Activated T-cell treated with anti-CD3 and anti-CD28 coated beads, Interleukin-2, amount 50 U/mL, for 4 hours (primary cell): Measurements from ENCODE around the gene C16orf95. TPM values are rescaled to one million over a fixed set of nuclear protein-coding genes. Genes with fewer than 3 reads are reported as not detected.
A peak's percentile ranks its signal among the peaks of the same experiment; 100 is the strongest.

Experiments
- ATAC-seq, 2 donors: fragments of 200-7000 bp; cut with Tn5 transposase; one replicate each; pipeline ENCODE4 v1.10.0; 2021
- DNase-seq: peaks from one replicate; pipeline ENCODE4 v3.0.0-alpha.2; 2020
- H3K27me3 Mint-ChIP-seq: one replicate; pipeline ENCODE4 v1.8.0; 2021; ENCODE audit warnings: low read depth, mixed read lengths
- H3K36me3 Mint-ChIP-seq: one replicate; pipeline ENCODE4 v1.8.0; 2022; ENCODE audit warnings: mixed read lengths; ENCODE audit not compliant: insufficient read depth
- H3K4me1 Mint-ChIP-seq: one replicate; pipeline ENCODE4 v1.8.0; 2021; ENCODE audit warnings: low read depth, mixed read lengths
- H3K4me3 Mint-ChIP-seq: one replicate; pipeline ENCODE4 v1.8.0; 2021; ENCODE audit warnings: mild to moderate bottlenecking, moderate library complexity, mixed read lengths
- H3K9me3 Mint-ChIP-seq: one replicate; pipeline ENCODE4 v1.8.0; 2021; ENCODE audit warnings: mixed read lengths
- total RNA-seq, 3 donors: library from RNA; stranded (reverse); gene quantifications; one replicate each; pipeline ENCODE4 v1.2.1, GENCODE V29; 2021

Gene C16orf95
- total RNA-seq, 3 donors from 2014 or later, result 3.5 to 5.7 (median 4.1) TPM

GRCh38 chr16:87304951-87305350 lies 12.2 kb downstream of the C16orf95 start:
- DNase-seq (no peak), ATAC-seq (no peak)
- Mint-ChIP-seq H3K4me1 (peaks cover 12% of the 10 kb centered on the region), H3K9me3 (no peaks in the 10 kb centered on the region), H3K36me3 (peaks cover 9% of the 10 kb centered on the region), H3K27me3 (no peaks in the 10 kb centered on the region), H3K4me3 (no peak overlapping the region)

- no peak overlapping the region for H3K4me3 Mint-ChIP-seq
- H3K27me3 Mint-ChIP-seq, result no peaks in the 10 kb centered on the region
- H3K36me3 Mint-ChIP-seq, result peaks cover 9% of the 10 kb centered on the region
- peaks cover 12% of the 10 kb centered on the region for H3K4me1 Mint-ChIP-seq
- no peaks in the 10 kb centered on the region for H3K9me3 Mint-ChIP-seq
- no peak for ATAC-seq
- no peak for DNase-seq
These were observed 13.2 kb downstream of the C16orf95 start for GRCh38 chr16:87303962-87304521.

- H3K27me3 Mint-ChIP-seq, result no peaks in the 10 kb centered on the region
- peaks cover 12% of the 10 kb centered on the region for H3K4me1 Mint-ChIP-seq
- no peak overlapping the region for H3K4me3 Mint-ChIP-seq
- peaks cover 4% of the 10 kb centered on the region for H3K36me3 Mint-ChIP-seq
- H3K9me3 Mint-ChIP-seq, result no peaks in the 10 kb centered on the region
- DNase-seq (no peak), ATAC-seq (peak in 1 of 2 donors; percentile 69)
These were observed 13.7 kb downstream of the C16orf95 start for GRCh38 chr16:87303431-87303930.

- Mint-ChIP-seq H3K4me3 (no peak overlapping the region), H3K36me3 (peaks cover 6% of the 10 kb centered on the region), H3K4me1 (peaks cover 12% of the 10 kb centered on the region), H3K9me3 (no peaks in the 10 kb centered on the region), H3K27me3 (no peaks in the 10 kb centered on the region)
- no peak for ATAC-seq
- no peak for DNase-seq
These were observed 18.2 kb downstream of the C16orf95 start for GRCh38 chr16:87298857-87299465.

GRCh38 chr16:87297918-87298631 lies 19.1 kb downstream of the C16orf95 start:
- ATAC-seq, result peak; percentile 47 to 56

GRCh38 chr16:87297407-87297806 lies 19.8 kb downstream of the C16orf95 start:
- Mint-ChIP-seq H3K4me1 (peaks cover 2% of the 10 kb centered on the region), H3K4me3 (no peak overlapping the region), H3K9me3 (no peaks in the 10 kb centered on the region), H3K27me3 (no peaks in the 10 kb centered on the region), H3K36me3 (peaks cover 6% of the 10 kb centered on the region)
- ATAC-seq, result no peak
- no peak for DNase-seq

More at GRCh38 chr16:87297918-87298631, 19.1 kb downstream of the C16orf95 start:
- no peaks in the 10 kb centered on the region for H3K27me3 Mint-ChIP-seq
- H3K36me3 Mint-ChIP-seq, result peaks cover 6% of the 10 kb centered on the region
- peaks cover 5% of the 10 kb centered on the region for H3K4me1 Mint-ChIP-seq
- no peak overlapping the region for H3K4me3 Mint-ChIP-seq
- peak; percentile 19 for DNase-seq
- no peaks in the 10 kb centered on the region for H3K9me3 Mint-ChIP-seq

- Mint-ChIP-seq H3K4me3 (no peak overlapping the region), H3K9me3 (peaks cover 4% of the 10 kb centered on the region), H3K36me3 (peaks cover 7% of the 10 kb centered on the region), H3K4me1 (peaks cover 2% of the 10 kb centered on the region), H3K27me3 (no peaks in the 10 kb centered on the region)
- no peak for ATAC-seq
- DNase-seq, result no peak
These were observed 21.3 kb downstream of the C16orf95 start for GRCh38 chr16:87295661-87296531.

- DNase-seq (no peak), ATAC-seq (peak; percentile 87)
- Mint-ChIP-seq H3K4me3 (no peak overlapping the region), H3K36me3 (peaks cover 7% of the 10 kb centered on the region), H3K9me3 (peaks cover 4% of the 10 kb centered on the region), H3K4me1 (peaks cover 2% of the 10 kb centered on the region), H3K27me3 (no peaks in the 10 kb centered on the region)
These were observed 21.9 kb downstream of the C16orf95 start for GRCh38 chr16:87295259-87295658.

- DNase-seq, result no peak
- no peak for ATAC-seq
- Mint-ChIP-seq H3K27me3 (no peaks in the 10 kb centered on the region), H3K9me3 (peaks cover 4% of the 10 kb centered on the region), H3K4me1 (peaks cover 2% of the 10 kb centered on the region), H3K36me3 (peaks cover 7% of the 10 kb centered on the region), H3K4me3 (no peak overlapping the region)
These were observed 23.2 kb downstream of the C16orf95 start for GRCh38 chr16:87293990-87294389.

- DNase-seq, result no peak
- Mint-ChIP-seq H3K27me3 (no peaks in the 10 kb centered on the region), H3K9me3 (peaks cover 4% of the 10 kb centered on the region), H3K4me3 (no peak overlapping the region), H3K4me1 (no peaks in the 10 kb centered on the region), H3K36me3 (peaks cover 5% of the 10 kb centered on the region)
- no peak for ATAC-seq
These were observed 25.2 kb downstream of the C16orf95 start for GRCh38 chr16:87291944-87292343.

- ATAC-seq, result no peak
- H3K4me1 Mint-ChIP-seq, result no peaks in the 10 kb centered on the region
These were observed 28.3 kb downstream of the C16orf95 start for GRCh38 chr16:87288753-87289362.

GRCh38 chr16:87286839-87287626 lies 30.2 kb downstream of the C16orf95 start:
- no peak for ATAC-seq
- H3K27me3 Mint-ChIP-seq, result no peaks in the 10 kb centered on the region
- peaks cover 3% of the 10 kb centered on the region for H3K36me3 Mint-ChIP-seq
- H3K9me3 Mint-ChIP-seq, result peaks cover 2% of the 10 kb centered on the region
- no peak overlapping the region for H3K4me3 Mint-ChIP-seq
- no peak for DNase-seq
- H3K4me1 Mint-ChIP-seq, result no peaks in the 10 kb centered on the region

More at GRCh38 chr16:87288753-87289362, 28.3 kb downstream of the C16orf95 start:
- no peak overlapping the region for H3K4me3 Mint-ChIP-seq
- peaks cover 4% of the 10 kb centered on the region for H3K9me3 Mint-ChIP-seq
- no peaks in the 10 kb centered on the region for H3K27me3 Mint-ChIP-seq
- H3K36me3 Mint-ChIP-seq, result peaks cover 5% of the 10 kb centered on the region
- DNase-seq, result no peak

GRCh38 chr16:87284183-87284582 lies 33.0 kb downstream of the C16orf95 start:
- Mint-ChIP-seq H3K4me1 (no peaks in the 10 kb centered on the region), H3K9me3 (no peaks in the 10 kb centered on the region), H3K4me3 (no peak overlapping the region), H3K36me3 (no peaks in the 10 kb centered on the region), H3K27me3 (no peaks in the 10 kb centered on the region)
- ATAC-seq (no peak), DNase-seq (no peak)
